ENCODE measurements around the gene PLXNB2.
"Not testable (repeated sequence)": the region's sequence is repeated elsewhere in the genome, so short reads cannot be mapped to it uniquely, and the experiment has no call there.

PLXNB2 gene, protein sequence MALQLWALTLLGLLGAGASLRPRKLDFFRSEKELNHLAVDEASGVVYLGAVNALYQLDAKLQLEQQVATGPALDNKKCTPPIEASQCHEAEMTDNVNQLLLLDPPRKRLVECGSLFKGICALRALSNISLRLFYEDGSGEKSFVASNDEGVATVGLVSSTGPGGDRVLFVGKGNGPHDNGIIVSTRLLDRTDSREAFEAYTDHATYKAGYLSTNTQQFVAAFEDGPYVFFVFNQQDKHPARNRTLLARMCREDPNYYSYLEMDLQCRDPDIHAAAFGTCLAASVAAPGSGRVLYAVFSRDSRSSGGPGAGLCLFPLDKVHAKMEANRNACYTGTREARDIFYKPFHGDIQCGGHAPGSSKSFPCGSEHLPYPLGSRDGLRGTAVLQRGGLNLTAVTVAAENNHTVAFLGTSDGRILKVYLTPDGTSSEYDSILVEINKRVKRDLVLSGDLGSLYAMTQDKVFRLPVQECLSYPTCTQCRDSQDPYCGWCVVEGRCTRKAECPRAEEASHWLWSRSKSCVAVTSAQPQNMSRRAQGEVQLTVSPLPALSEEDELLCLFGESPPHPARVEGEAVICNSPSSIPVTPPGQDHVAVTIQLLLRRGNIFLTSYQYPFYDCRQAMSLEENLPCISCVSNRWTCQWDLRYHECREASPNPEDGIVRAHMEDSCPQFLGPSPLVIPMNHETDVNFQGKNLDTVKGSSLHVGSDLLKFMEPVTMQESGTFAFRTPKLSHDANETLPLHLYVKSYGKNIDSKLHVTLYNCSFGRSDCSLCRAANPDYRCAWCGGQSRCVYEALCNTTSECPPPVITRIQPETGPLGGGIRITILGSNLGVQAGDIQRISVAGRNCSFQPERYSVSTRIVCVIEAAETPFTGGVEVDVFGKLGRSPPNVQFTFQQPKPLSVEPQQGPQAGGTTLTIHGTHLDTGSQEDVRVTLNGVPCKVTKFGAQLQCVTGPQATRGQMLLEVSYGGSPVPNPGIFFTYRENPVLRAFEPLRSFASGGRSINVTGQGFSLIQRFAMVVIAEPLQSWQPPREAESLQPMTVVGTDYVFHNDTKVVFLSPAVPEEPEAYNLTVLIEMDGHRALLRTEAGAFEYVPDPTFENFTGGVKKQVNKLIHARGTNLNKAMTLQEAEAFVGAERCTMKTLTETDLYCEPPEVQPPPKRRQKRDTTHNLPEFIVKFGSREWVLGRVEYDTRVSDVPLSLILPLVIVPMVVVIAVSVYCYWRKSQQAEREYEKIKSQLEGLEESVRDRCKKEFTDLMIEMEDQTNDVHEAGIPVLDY (N-terminal part only)

GRCh38 chr22:50306753-50307749 lies at the start of gene PLXNB2:
PLXNB2 (minus strand) TSS chr22:50307646; CDS start chr22:50290584, 17,062 bp downstream.
- no peak for DNase-seq

- DNase-seq: no peak
These were observed 49.8 kb upstream of the PLXNB2 start for GRCh38 chr22:50357222-50357621.

DNA sequence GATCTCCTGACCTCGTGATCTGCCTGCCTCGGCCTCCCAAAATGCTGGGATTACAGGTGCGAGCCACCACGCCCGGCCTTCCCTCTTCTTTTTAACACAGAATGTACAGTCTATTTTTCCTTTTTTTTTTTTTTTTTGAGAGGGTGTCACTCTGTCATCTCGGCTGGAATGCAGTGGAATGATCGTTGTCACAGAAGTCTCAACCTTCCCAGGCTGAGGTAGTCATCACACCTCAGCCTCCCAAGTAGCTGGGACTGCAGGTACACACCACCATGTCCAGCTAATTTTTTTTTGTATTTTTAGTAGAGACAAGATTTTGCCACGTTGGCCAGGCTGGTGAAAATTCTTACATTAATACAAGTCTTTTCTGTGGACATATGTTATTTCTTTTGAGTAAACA lies 48.7 kb upstream of the PLXNB2 start:
- DNase-seq: no peak

- no peak for DNase-seq
These were observed 40.6 kb upstream of the PLXNB2 start for GRCh38 chr22:50348058-50348457.

GRCh38 chr22:50347157-50347556 lies 39.7 kb upstream of the PLXNB2 start:
- no peak for DNase-seq

DNA sequence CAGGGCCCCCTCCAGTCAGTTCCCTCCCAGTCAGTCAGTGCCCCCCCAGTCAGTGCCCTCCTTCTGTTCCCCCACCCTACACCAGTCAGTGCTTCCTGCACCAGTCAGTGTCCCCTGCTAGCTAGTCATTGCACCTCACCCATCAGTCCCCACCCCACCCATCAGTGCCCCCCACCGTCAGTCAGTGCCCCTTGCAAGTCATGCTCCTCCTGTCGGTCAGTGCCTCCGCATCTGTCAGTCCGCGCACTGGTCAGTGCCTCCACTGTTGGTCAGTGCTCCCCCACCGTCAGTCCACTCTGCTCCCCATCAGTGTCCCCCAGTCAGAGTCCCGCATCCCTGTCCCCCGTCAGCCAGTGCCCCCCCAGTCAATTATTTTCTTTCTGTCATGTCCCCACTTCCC lies 39.0 kb upstream of the PLXNB2 start:
- no peak for DNase-seq

DNA sequence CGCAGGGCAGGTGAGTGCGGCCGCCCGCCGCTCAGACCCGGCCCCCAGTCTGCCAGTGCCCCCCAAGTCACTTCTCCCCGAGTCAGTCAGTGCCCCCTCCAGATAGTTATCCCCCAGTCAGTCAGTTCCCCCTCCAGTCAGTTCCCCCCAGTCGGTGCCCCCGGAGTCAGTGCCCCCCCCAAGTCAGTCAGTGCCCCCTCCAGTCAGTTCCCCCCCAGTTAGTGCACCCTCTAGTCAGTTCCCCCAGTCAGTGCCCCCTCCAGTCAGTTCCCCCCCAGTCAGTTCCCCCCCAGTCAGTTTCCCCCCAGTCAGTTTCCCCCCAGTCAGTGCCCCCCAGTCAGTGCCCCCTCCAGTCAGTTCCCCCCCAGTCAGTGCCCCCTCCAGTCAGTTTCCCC lies 36.1 kb upstream of the PLXNB2 start:
- DNase-seq: no peak

GRCh38 chr22:50342651-50343540 lies 35.5 kb upstream of the PLXNB2 start, which contains the start of gene PPP6R2:
PPP6R2 (plus strand) TSS chr22:50343327; CDS start chr22:50393909, 50,582 bp downstream.
- DNase-seq: peak; percentile 76 to 83 (median 82)

GRCh38 chr22:50341977-50342650 lies 34.7 kb upstream of the PLXNB2 start:
- DNase-seq: peak; percentile 77 to 85 (median 80)

DNA sequence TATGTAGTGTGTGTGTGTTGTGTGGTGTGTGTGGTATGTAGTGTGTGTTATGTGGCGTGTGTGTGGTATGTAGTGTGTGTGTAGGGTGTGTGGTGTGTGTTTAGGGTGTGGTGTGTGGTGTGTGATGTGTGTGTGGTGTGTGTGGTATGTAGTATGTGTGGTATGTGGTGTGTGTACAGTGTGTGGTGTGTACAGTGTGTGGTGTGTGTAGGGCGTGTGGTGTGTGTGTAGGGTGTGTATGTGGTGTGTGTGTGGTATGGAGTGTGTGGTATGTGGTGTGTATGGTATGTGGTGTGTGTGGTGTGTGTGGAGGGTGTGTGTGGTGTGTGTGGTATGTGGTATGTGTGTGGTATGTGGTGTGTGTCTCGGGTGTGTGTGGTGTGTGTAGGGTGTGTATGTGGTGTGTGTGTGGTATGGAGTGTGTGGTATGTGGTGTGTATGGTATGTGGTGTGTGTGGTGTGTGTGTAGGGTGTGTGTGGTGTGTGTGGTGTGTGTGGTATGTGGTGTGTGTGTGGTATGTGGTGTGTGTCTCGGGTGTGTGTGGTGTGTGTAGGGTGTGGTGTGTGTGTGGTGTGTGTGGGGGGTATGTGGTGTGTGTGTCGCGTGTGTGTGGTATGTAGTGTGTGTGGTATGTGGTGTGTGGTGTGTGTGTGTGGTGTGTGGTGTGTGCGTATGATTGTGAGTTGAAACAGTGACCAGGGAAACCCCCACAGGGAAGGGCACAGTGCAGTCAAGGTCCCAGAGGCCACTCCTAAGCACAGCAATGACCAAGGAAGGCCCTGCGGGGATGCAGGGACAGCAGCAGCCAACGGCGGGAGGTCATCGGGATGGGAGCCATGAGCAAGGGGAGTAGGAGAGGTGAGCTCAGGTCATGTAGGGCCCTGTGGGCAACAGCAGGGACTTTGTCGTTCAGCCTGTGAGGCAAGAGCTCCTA lies 32.8 kb upstream of the PLXNB2 start:
- DNase-seq: no peak

- no peak for DNase-seq
These were observed 31.5 kb upstream of the PLXNB2 start for GRCh38 chr22:50338860-50339462.

DNA sequence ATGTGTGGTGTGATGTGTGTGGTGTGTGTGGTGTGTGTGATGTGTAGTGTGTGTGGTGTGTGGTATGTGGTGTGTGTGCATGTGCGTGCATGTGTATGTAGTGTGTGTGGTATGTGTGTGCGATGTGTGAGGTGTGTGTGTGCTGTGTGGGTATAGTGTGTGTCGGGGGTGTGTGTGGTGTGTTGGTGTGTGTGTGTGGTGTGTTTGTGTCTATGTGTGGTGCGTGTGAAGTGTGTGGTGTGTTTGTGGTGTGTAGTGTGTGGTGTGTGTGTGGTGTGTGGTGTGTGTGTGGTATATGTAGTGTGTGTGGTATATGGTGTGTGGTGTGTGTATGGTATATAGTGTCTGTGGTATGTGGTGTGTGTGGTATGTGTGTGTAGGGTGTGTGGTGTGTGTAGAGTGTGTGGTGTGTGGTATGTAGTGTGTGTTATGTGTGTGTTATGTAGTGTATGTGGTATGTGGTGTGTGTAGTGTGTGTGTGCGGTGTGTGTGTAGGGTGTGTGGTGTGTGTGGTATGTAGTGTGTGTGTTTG lies 30.7 kb upstream of the PLXNB2 start:
- no peak for DNase-seq

GRCh38 chr22:50337262-50338041 lies 30.0 kb upstream of the PLXNB2 start:
- DNase-seq: no peak

DNA sequence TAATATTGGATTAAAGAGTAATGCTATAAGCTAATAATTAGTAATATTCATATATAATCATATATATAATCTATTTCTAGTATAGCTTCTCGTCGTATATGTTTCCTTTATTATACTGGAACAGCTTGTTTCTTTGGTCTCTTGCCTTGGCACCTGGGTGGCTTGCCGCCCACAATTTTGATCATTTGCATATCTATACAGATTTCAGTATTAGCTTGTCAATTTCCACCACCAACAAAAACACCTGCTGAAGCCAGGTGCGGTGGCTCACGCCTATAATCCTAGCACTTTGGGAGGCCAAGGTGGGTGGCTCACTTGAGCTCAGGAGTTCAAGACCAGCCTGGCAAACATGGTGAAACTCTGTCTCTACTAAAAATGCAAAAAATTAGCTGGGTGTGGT lies 27.0 kb upstream of the PLXNB2 start:
- DNase-seq: not testable (repeated sequence)

DNA sequence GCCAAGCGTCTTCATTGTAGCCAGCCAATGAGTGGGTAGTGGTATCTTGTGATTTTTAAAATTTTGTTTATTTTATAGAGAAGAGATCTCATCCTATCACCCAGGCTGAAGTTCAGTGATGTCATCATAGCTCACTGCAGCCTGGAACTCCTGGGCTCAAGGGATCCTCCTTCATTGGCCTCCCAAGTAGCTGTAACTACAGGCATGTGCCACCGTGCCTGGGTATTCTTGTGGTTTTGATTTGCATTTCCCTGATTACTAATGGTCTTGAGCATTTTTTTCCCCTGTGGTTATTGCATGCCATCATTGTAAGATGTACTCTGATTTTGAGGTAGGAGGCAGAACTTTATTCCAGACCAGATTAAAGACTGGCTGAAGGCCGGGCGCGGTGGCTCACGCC lies 21.8 kb upstream of the PLXNB2 start:
- DNase-seq: no peak

DNA sequence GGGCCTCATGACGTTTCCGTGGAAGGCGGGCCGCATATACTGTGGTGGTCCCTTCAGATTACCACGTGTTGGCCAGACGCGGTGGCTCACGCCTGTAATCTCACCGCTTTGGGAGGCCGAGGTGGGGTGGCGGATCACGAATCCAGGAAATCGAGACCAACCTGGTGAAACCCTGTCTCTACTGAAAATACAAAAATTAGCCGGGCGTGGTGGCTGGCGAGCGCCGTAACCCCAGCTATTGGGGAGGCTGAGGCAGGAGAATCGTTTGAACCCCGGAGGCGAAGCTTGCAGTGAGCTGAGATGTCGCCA lies 20.2 kb upstream of the PLXNB2 start:
- DNase-seq: no peak

GRCh38 chr22:50326956-50327710 lies 19.7 kb upstream of the PLXNB2 start, which contains the start of gene DENND6B:
DENND6B (minus strand) TSS chr22:50327012; CDS start chr22:50326988, 24 bp downstream.
- peak; percentile 37 to 60 (median 48) for DNase-seq

Data from activated CD4-positive, CD25-positive, alpha-beta regulatory T cell (primary cell).